ENCODE measurements around the gene RNU5D-1. TPM values are rescaled to one million over a fixed set of nuclear protein-coding genes. Genes with fewer than 3 reads are reported as not detected.
A peak's percentile ranks its signal among the peaks of the same experiment; 100 is the strongest.

Gene RNU5D-1
- total RNA-seq, 1 experiment from 2014 or later, result not detected

GRCh38 chr1:44733784-44734183 lies 2.8 kb upstream of the RNU5D-1 start:
- no peak for TF ChIP-seq CTCF (IDR thresholded peaks at IDR 0.05; ENCODE audit: unreplicated experiment)
- ChIA-PET POLR2A (interaction anchor here (1.7 to 6.0 kb wide), 3 partner anchors 15 to 253 kb away, joined by 3 to 182 read pairs (median 18); partner anchors contain the start of genes EIF2B3 and RPS8), CTCF (interaction anchor here (0.6 to 1.4 kb wide), 5 partner anchors 10 to 85 kb away, joined by 3 to 5 read pairs (median 4); partner anchors contain the start of gene RPS8)
- Mint-ChIP-seq H3K27me3 (ENCODE audit: insufficient read depth, unreplicated experiment) (no peaks in the 10 kb centered on the region), H3K36me3 (ENCODE audit: insufficient read depth, unreplicated experiment) (peaks cover 13% of the 10 kb centered on the region), H3K4me1 (ENCODE audit: insufficient read depth, unreplicated experiment) (peaks cover 18% of the 10 kb centered on the region), H3K27ac (ENCODE audit: low read depth, unreplicated experiment) (peak overlapping the region; percentile 77), H3K9me3 (ENCODE audit: unreplicated experiment) (no peaks in the 10 kb centered on the region), H3K4me3 (ENCODE audit: unreplicated experiment) (no peak overlapping the region)
- intact Hi-C loops (cut with micrococcal nuclease), result loop anchor here (5.0 kb wide), 3 partner anchors 279 to 759 kb away; partner anchors contain the start of genes HECTD3, TESK2 and UROD
- BruUV-seq (replicated peaks), result no TSS peak
- no peak for DNase-seq (ENCODE audit: unreplicated experiment)

- ChIA-PET POLR2A (interaction anchor here (1.7 to 6.0 kb wide), 3 partner anchors 14 to 253 kb away, joined by 3 to 182 read pairs (median 18); partner anchors contain the start of genes EIF2B3 and RPS8), CTCF (interaction anchor here (0.8 to 1.9 kb wide), 3 partner anchors 10 to 44 kb away, joined by 3 to 7 read pairs (median 5); partner anchors contain the start of gene RPS8)
- no TSS peak for BruUV-seq (replicated peaks)
- Mint-ChIP-seq H3K36me3 (ENCODE audit: insufficient read depth, unreplicated experiment) (peaks cover 13% of the 10 kb centered on the region), H3K4me3 (ENCODE audit: unreplicated experiment) (no peak overlapping the region), H3K27ac (ENCODE audit: low read depth, unreplicated experiment) (peak overlapping the region; percentile 77), H3K27me3 (ENCODE audit: insufficient read depth, unreplicated experiment) (no peaks in the 10 kb centered on the region), H3K9me3 (ENCODE audit: unreplicated experiment) (no peaks in the 10 kb centered on the region), H3K4me1 (ENCODE audit: insufficient read depth, unreplicated experiment) (peaks cover 19% of the 10 kb centered on the region)
- DNase-seq (ENCODE audit: unreplicated experiment), result peak; percentile 74
- TF ChIP-seq CTCF (IDR thresholded peaks at IDR 0.05; ENCODE audit: unreplicated experiment), result no peak
- intact Hi-C loops (cut with micrococcal nuclease), result loop anchor here (5.0 kb wide), 3 partner anchors 279 to 759 kb away; partner anchors contain the start of genes HECTD3, TESK2 and UROD
Observed at GRCh38 chr1:44733365-44733764, 2.4 kb upstream of the RNU5D-1 start.

GRCh38 chr1:44724955-44725698 lies 5.8 kb downstream of the RNU5D-1 start:
- H3K4me1 Mint-ChIP-seq (ENCODE audit: insufficient read depth, unreplicated experiment), result peaks cover 33% of the 10 kb centered on the region
- intact Hi-C loops (cut with micrococcal nuclease), result no loop called here
- POLR2A ChIA-PET, result interaction anchor here (0.7 kb wide), 1 partner anchor 93 kb away, joined by 4 read pairs; no protein-coding TSS in a partner anchor
- H3K27ac Mint-ChIP-seq (ENCODE audit: low read depth, unreplicated experiment), result no peak overlapping the region
- peaks cover 14% of the 10 kb centered on the region for H3K36me3 Mint-ChIP-seq (ENCODE audit: insufficient read depth, unreplicated experiment)
- BruUV-seq (replicated peaks), result no TSS peak
- CTCF ChIA-PET, result interaction anchor here (0.6 kb wide), 2 partner anchors 68 to 120 kb away, joined by 3 to 5 read pairs; no protein-coding TSS in a partner anchor
- H3K4me3 Mint-ChIP-seq (ENCODE audit: unreplicated experiment), result no peak overlapping the region
- H3K9me3 Mint-ChIP-seq (ENCODE audit: unreplicated experiment), result no peaks in the 10 kb centered on the region
- DNase-seq (ENCODE audit: unreplicated experiment), result no peak
- TF ChIP-seq CTCF (IDR thresholded peaks at IDR 0.05; ENCODE audit: unreplicated experiment), result no peak
- no peaks in the 10 kb centered on the region for H3K27me3 Mint-ChIP-seq (ENCODE audit: insufficient read depth, unreplicated experiment)

GRCh38 chr1:44724296-44724954 lies 6.5 kb downstream of the RNU5D-1 start:
- H3K36me3 Mint-ChIP-seq (ENCODE audit: insufficient read depth, unreplicated experiment), result peaks cover 12% of the 10 kb centered on the region
- ChIA-PET CTCF (interaction anchor here (0.5 to 1.4 kb wide), 3 partner anchors 16 to 67 kb away, joined by 3 to 6 read pairs (median 5); no protein-coding TSS in a partner anchor), POLR2A (no interaction called here)
- no peaks in the 10 kb centered on the region for H3K9me3 Mint-ChIP-seq (ENCODE audit: unreplicated experiment)
- H3K4me1 Mint-ChIP-seq (ENCODE audit: insufficient read depth, unreplicated experiment), result peaks cover 33% of the 10 kb centered on the region
- TF ChIP-seq CTCF (IDR thresholded peaks at IDR 0.05; ENCODE audit: unreplicated experiment), result no peak
- no peak overlapping the region for H3K4me3 Mint-ChIP-seq (ENCODE audit: unreplicated experiment)
- no peaks in the 10 kb centered on the region for H3K27me3 Mint-ChIP-seq (ENCODE audit: insufficient read depth, unreplicated experiment)
- no TSS peak for BruUV-seq (replicated peaks)
- intact Hi-C loops (cut with micrococcal nuclease), result no loop called here
- no peak overlapping the region for H3K27ac Mint-ChIP-seq (ENCODE audit: low read depth, unreplicated experiment)
- no peak for DNase-seq (ENCODE audit: unreplicated experiment)
